ENCODE measurements around the gene WHAMM. TPM values are rescaled to one million over a fixed set of nuclear protein-coding genes. Genes with fewer than 3 reads are reported as not detected.

WHAMM gene
- polyA plus RNA-seq, 1 experiment, result 3.6 TPM

DNA sequence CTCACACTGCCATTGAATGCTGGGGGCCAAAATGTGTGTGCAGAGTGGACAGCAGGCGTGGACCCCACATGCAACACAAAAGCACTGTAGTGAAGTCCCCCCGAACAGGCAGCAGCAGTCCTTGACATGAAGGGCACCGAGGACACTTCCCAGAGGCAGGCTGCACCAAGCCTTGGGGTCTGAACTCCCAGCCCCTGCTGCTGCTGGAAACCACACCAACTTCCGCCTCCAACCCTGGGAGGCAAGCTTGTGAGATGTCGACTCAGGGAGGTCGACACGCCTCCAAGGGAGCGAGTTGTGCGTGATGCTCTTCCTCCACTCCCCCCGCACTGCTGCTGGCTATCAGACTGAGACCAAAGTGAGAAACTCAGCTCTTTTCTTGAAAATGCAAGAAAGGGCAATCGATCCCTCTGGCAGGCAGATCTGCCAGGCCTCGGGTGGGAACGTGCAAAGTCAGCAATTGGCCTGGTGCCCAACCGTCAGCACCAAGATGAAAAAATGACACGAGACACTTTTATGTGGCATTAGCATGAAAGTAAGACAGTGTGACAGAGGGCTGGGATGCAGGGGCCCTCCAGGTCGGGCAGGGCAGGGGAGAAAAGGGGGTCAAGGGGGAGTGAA lies 43.6 kb downstream of the WHAMM start:
- Histone ChIP-seq H3K9me3 (ENCODE audit: control insufficient read depth, insufficient read depth, low read length) (peaks cover 3% of the 10 kb centered on the region; the same call in 1 of the 2 replicates), H3K27ac (ENCODE audit: low read depth, low read length) (no peak overlapping the region), H3K4me3 (ENCODE audit: low read depth, low read length) (no peak overlapping the region), H3K27me3 (ENCODE audit: control insufficient read depth, insufficient read depth, low read length) (no peaks in the 10 kb centered on the region)
- CTCF ChIA-PET, result no interaction called here
- DNase-seq (ENCODE audit: low read depth, low spot score), result no peak
- POLR2A ChIA-PET, result interaction anchor here (1.9 kb wide), 1 partner anchor 313 kb away, joined by 4 read pairs; the partner anchor contains the start of gene RPS17
- no peak for TF ChIP-seq CTCF (IDR thresholded peaks at IDR 0.05; ENCODE audit: low read depth, low read length)

DNA sequence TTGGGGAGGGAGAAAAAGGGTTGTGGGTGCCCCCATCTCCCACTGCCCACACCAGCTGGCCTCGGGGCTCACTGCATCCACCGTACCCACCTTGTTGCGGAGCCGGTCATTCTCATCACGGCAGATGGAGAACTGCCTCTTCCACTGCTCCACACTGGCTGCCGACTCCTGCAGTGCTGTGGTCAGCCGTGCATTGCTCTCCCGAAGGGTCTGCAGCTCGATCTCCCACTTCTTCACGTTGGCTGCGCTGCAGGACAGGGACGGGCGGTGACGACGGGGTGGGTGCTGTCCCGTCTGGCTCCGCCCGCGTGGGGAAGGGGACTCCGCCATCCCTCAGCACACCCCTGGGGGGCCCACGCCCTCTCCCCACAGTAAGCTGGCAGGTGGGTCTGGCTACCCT lies 45.1 kb downstream of the WHAMM start:
- ChIA-PET CTCF (no interaction called here), POLR2A (no interaction called here)
- Histone ChIP-seq H3K27me3 (ENCODE audit: control insufficient read depth, insufficient read depth, low read length) (no peaks in the 10 kb centered on the region), H3K4me3 (ENCODE audit: low read depth, low read length) (no peak overlapping the region), H3K9me3 (ENCODE audit: control insufficient read depth, insufficient read depth, low read length) (peaks cover 3% of the 10 kb centered on the region; the same call in 1 of the 2 replicates), H3K27ac (ENCODE audit: low read depth, low read length) (no peak overlapping the region)
- no peak for DNase-seq (ENCODE audit: low read depth, low spot score)
- no peak for TF ChIP-seq CTCF (IDR thresholded peaks at IDR 0.05; ENCODE audit: low read depth, low read length)

- H3K27me3 ChIP-seq (ENCODE audit: control insufficient read depth, insufficient read depth, low read length), result no peaks in the 10 kb centered on the region
Observed at GRCh38 chr15:82855286-82856100, 46.1 kb downstream of the WHAMM start.

GRCh38 chr15:82856397-82857170 lies 47.2 kb downstream of the WHAMM start:
- DNase-seq (ENCODE audit: low read depth, low spot score), result no peak
- CTCF ChIA-PET, result interaction anchor here (0.6 to 1.1 kb wide), 2 partner anchors 10 to 16 kb away, joined by 3 to 5 read pairs; no protein-coding TSS in a partner anchor
- no peak for TF ChIP-seq CTCF (IDR thresholded peaks at IDR 0.05; ENCODE audit: low read depth, low read length)
- H3K9me3 ChIP-seq (ENCODE audit: control insufficient read depth, insufficient read depth, low read length), result peaks cover 3% of the 10 kb centered on the region; the same call in 1 of the 2 replicates
- no peaks in the 10 kb centered on the region for H3K27me3 ChIP-seq (ENCODE audit: control insufficient read depth, insufficient read depth, low read length)
- no peak overlapping the region for H3K4me3 ChIP-seq (ENCODE audit: low read depth, low read length)
- H3K27ac ChIP-seq (ENCODE audit: low read depth, low read length), result no peak overlapping the region
- POLR2A ChIA-PET, result no interaction called here

More at GRCh38 chr15:82855286-82856100, 46.1 kb downstream of the WHAMM start:
- H3K4me3 ChIP-seq (ENCODE audit: low read depth, low read length), result no peak overlapping the region
- POLR2A ChIA-PET, result no interaction called here
- H3K27ac ChIP-seq (ENCODE audit: low read depth, low read length), result no peak overlapping the region
- no peak for DNase-seq (ENCODE audit: low read depth, low spot score)
- CTCF ChIA-PET, result no interaction called here
- no peak for TF ChIP-seq CTCF (IDR thresholded peaks at IDR 0.05; ENCODE audit: low read depth, low read length)
- peaks cover 3% of the 10 kb centered on the region; the same call in 1 of the 2 replicates for H3K9me3 ChIP-seq (ENCODE audit: control insufficient read depth, insufficient read depth, low read length)
